Gastrocnemius medialis (tissue), 4 donors: ENCODE results near the gene ARHGAP42.

Source experiments
- CTCF ChIP-seq, 5 experiments: fragments of 450-650 bp in 3 of 5; fragments of 200-600 bp in 2 of 5; sonication (generic) in 2 of 5; IDR thresholded peaks in 4 of 5; conservative IDR thresholded peaks in 1 of 5; 1 replicate in 4 of 5; 2 replicates in 1 of 5; pipeline ENCODE4 v1.5.1; 2016 to 2019; ENCODE audit warnings: antibody characterized with exemption in 5 of 5, mild to moderate bottlenecking in 3 of 5, moderate library complexity in 3 of 5
- POLR2A ChIP-seq, 2 donors: fragments of 450-650 bp; IDR thresholded peaks; one replicate each; pipeline ENCODE4 v1.6.1; 2017; ENCODE audit warnings: antibody characterized with exemption in 2 of 2, mild to moderate bottlenecking in 2 of 2, moderate library complexity in 2 of 2

GRCh38 chr11:100681064-100681502, 6.0 kb upstream of the ARHGAP42 start:
- no peak for TF ChIP-seq POLR2A (IDR thresholded peaks at IDR 0.05)
- TF ChIP-seq CTCF (IDR thresholded peaks at IDR 0.05 in 4 of 5, conservative IDR thresholded peaks at IDR 0.05 in 1 of 5), result no peak
